RWPE1 (cell line): ENCODE results near the gene TARBP2.
"Not testable (repeated sequence)": the region's sequence is repeated elsewhere in the genome, so short reads cannot be mapped to it uniquely, and the experiment has no call there.

Experiments
- CTCF ChIA-PET: fragments of 350-600 bp; sonication (Branson Sonifier 250); formaldehyde crosslinking; extraction: SDS; loops from one replicate; lab custom pipeline; 2021; lab: Yijun Ruan, JAX
- POLR2A ChIA-PET: fragments of 400-600 bp; formaldehyde crosslinking; extraction: SDS; loops from one replicate; lab custom pipeline; 2020; ENCODE audit warnings: antibody characterized with exemption; ENCODE audit not compliant: low non-redundant PET; lab: Yijun Ruan, JAX
- DNase-seq: peaks from one replicate; pipeline ENCODE4 v3.0.0; 2012; ENCODE audit warnings: low spot score
- H3K27ac ChIP-seq: fragments of 450-650 bp; 2 replicates; pipeline ENCODE4 v1.5.1; 2017
- TF ChIP-seq, protein P1 (sequence below): fragments of 450-650 bp; conservative IDR thresholded peaks from 2 replicates; pipeline ENCODE4 v1.5.1; 2017; ENCODE audit warnings: low read depth, mild to moderate bottlenecking

The TARBP2 gene

GRCh38 chr12:53538209-53538689 lies 37.2 kb downstream of the TARBP2 start:
- ChIA-PET POLR2A (no interaction called here), CTCF (interaction anchor here (0.6 kb wide), 1 partner anchor 16 kb away, joined by 4 read pairs; no protein-coding TSS in a partner anchor)
- DNase-seq: no peak
- TF ChIP-seq, protein P1, sequence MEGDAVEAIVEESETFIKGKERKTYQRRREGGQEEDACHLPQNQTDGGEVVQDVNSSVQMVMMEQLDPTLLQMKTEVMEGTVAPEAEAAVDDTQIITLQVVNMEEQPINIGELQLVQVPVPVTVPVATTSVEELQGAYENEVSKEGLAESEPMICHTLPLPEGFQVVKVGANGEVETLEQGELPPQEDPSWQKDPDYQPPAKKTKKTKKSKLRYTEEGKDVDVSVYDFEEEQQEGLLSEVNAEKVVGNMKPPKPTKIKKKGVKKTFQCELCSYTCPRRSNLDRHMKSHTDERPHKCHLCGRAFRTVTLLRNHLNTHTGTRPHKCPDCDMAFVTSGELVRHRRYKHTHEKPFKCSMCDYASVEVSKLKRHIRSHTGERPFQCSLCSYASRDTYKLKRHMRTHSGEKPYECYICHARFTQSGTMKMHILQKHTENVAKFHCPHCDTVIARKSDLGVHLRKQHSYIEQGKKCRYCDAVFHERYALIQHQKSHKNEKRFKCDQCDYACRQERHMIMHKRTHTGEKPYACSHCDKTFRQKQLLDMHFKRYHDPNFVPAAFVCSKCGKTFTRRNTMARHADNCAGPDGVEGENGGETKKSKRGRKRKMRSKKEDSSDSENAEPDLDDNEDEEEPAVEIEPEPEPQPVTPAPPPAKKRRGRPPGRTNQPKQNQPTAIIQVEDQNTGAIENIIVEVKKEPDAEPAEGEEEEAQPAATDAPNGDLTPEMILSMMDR: no peak
- H3K27ac ChIP-seq: no peak overlapping the region

GRCh38 chr12:53539526-53539925 lies 38.4 kb downstream of the TARBP2 start:
- no peak for DNase-seq
- ChIA-PET CTCF (interaction anchor here (0.6 kb wide), 1 partner anchor 65 kb away, joined by 4 read pairs; no protein-coding TSS in a partner anchor), POLR2A (no interaction called here)
- TF ChIP-seq, protein P1: no peak
- H3K27ac ChIP-seq: no peak overlapping the region

GRCh38 chr12:53543539-53543938 lies 42.5 kb downstream of the TARBP2 start:
- TF ChIP-seq, protein P1: peak; percentile 79
- no peak overlapping the region for H3K27ac ChIP-seq
- ChIA-PET POLR2A (interaction anchor here (0.7 kb wide), 1 partner anchor 219 kb away, joined by 3 read pairs; no protein-coding TSS in a partner anchor), CTCF (interaction anchor here (0.6 to 2.2 kb wide), 6 partner anchors 25 to 135 kb away, joined by 3 to 6 read pairs (median 6); partner anchors contain the start of gene ATP5MC2)
- DNase-seq: peak; percentile 59

- H3K27ac ChIP-seq, CTCF ChIA-PET, POLR2A ChIA-PET, DNase-seq: not testable (repeated sequence)
Observed at GRCh38 chr12:53548354-53548753, 47.3 kb downstream of the TARBP2 start.

DNA sequence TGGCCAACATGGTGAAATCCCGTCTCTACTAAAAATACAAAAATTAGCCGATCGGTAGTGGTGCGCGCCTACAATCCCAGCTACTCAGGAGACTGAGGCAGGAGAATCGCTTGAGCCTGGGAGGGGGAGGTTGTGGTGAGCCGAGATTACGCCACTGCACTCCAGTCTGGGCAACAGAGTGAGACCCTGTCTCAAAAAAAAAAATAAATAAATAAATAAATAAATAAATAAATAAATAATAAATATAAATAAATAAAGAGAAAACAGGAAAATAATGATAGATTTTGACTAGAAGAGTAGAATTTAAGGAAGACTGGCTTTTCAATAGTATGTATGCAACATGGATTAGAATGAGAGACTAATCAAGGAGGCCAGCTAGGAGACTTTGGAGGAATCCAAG lies 49.0 kb downstream of the TARBP2 start:
- DNase-seq, H3K27ac ChIP-seq, POLR2A ChIA-PET: not testable (repeated sequence)
- CTCF ChIA-PET: interaction anchor here (0.6 kb wide), 1 partner anchor 10 kb away, joined by 4 read pairs; no protein-coding TSS in a partner anchor

DNA sequence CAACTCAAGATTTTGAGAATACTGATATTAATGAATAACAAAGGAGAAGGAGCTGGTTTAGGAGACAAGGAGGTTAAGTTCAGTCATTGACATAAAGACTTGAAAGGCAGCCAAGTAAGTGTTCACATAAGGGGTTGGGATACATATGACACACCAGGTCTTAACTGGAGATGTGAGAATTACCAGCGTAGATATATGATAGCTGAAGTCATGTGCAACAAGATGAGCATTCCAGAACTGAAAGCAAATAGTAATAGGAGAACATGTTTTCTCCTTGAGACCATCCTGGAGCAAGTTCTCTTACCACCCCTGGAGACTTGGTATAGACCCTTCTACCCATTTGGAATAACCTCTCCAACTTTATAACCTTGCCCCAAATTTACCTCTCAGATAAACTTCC lies 49.5 kb downstream of the TARBP2 start:
- ChIA-PET CTCF (interaction anchor here (0.6 kb wide), 1 partner anchor 9 kb away, joined by 4 read pairs; no protein-coding TSS in a partner anchor), POLR2A (no interaction called here)
- TF ChIP-seq, protein P1: no peak
- DNase-seq: peak; percentile 24
- no peak overlapping the region for H3K27ac ChIP-seq

GRCh38 chr12:53551889-53552291 lies 50.8 kb downstream of the TARBP2 start:
- TF ChIP-seq, protein P1: no peak
- POLR2A ChIA-PET: no interaction called here

More at GRCh38 chr12:53551889-53552291, 50.8 kb downstream of the TARBP2 start:
- DNase-seq: no peak
- H3K27ac ChIP-seq: no peak overlapping the region
- CTCF ChIA-PET: interaction anchor here (0.7 kb wide), 1 partner anchor 191 kb away, joined by 3 read pairs; no protein-coding TSS in a partner anchor
